Measurements from ENCODE around the gene SPATA4. TPM values are rescaled to one million over a fixed set of nuclear protein-coding genes. Genes with fewer than 3 reads are reported as not detected.

The SPATA4 gene
- total RNA-seq, 2 donors from 2014 or later, result 0.27 TPM; not detected in 1

Other genes starting within 250 kb of the SPATA4 start
- gene WDR17, start 129.7 kb downstream of the SPATA4 start, total RNA-seq, result 1 to 10 TPM in 1 of 2 donors, under 1 TPM in 1; 0.60 to 1.4 TPM
- gene ASB5, start 73.6 kb upstream of the SPATA4 start, total RNA-seq, result 1 to 10 TPM; 1.3 to 2.0 TPM
- 100 to 1,000 TPM in 1 of 2 donors, 10 to 100 TPM in 1; 92.8 to 130 TPM for gene SPCS3, start 124.4 kb upstream of the SPATA4 start, total RNA-seq